ENCODE results near the gene MIB2.

MIB2 gene

DNA sequence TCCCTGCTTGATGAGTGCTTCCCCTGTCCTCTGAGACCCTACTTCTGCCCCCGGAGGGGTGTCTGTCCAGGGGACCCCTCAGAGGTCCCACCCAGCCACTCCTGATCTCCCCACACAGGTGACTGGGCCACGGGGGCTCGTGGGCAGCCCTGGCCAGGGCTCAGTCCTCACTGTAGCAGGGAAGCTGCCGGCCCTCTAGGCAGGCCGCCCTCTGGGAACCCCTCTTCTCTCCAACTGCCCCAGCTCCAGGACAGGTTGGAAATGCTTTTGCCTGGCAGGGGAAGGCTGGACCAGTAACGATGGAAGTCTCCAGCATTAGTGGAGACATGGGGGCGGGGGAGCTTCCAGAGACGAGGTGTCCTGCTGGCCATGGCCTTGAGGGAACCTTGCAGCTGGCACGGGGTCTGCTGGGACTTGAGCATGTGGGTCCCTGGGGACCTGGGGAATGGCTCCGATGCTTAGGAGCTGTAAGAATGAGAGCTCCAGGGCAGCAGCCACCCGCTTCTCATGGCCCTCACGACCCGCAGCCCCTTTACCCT is 12.3 kb upstream of the MIB2 start:
- no peak overlapping the region for H3K4me3 ChIP-seq (ENCODE audit: low read depth, low read length)
- TF ChIP-seq, protein P1, sequence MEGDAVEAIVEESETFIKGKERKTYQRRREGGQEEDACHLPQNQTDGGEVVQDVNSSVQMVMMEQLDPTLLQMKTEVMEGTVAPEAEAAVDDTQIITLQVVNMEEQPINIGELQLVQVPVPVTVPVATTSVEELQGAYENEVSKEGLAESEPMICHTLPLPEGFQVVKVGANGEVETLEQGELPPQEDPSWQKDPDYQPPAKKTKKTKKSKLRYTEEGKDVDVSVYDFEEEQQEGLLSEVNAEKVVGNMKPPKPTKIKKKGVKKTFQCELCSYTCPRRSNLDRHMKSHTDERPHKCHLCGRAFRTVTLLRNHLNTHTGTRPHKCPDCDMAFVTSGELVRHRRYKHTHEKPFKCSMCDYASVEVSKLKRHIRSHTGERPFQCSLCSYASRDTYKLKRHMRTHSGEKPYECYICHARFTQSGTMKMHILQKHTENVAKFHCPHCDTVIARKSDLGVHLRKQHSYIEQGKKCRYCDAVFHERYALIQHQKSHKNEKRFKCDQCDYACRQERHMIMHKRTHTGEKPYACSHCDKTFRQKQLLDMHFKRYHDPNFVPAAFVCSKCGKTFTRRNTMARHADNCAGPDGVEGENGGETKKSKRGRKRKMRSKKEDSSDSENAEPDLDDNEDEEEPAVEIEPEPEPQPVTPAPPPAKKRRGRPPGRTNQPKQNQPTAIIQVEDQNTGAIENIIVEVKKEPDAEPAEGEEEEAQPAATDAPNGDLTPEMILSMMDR (IDR thresholded peaks at IDR 0.05; ENCODE audit: insufficient read depth, low read depth, low read length, missing control alignments) = no peak
- no peak for DNase-seq (ENCODE audit: low read depth)

DNA sequence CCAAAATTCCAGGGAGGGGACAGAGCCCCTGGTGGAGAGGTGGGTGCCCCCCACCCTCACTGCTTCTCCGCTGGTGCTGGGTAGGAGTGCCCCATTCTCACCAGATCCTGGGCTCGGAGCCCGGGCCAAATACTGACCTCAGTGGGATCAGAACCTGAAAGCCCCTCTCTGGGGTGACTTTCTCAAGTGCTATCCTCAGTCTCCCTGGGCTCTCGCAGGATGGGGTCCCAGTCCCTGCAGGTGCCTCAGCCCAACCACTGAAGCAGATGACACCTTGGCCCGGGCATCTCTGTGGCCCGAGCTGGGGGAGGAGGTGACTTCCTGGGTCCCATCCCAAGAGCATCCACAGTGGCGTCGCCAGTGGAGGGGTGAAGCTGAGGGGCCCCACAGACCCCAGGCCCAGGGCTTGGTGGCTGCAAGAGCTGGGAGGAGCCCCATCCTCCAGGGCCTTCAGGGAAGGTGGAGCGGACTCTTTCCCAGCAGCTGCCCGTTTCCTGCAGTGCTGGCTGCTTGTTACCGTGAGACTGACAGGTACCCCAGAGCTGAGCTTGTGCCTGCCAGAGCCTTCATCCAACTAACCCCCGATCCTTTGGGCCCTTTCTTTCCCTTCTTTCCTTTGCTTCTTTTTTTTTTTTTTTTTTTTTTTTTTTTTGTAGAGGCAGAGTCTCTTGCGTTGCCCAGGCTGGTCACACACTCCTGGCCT is 11.5 kb upstream of the MIB2 start:
- TF ChIP-seq, protein P1 (IDR thresholded peaks at IDR 0.05; ENCODE audit: insufficient read depth, low read depth, low read length, missing control alignments) = no peak
- H3K4me3 ChIP-seq (ENCODE audit: low read depth, low read length) = no peak overlapping the region
- no peak for DNase-seq (ENCODE audit: low read depth)

DNA sequence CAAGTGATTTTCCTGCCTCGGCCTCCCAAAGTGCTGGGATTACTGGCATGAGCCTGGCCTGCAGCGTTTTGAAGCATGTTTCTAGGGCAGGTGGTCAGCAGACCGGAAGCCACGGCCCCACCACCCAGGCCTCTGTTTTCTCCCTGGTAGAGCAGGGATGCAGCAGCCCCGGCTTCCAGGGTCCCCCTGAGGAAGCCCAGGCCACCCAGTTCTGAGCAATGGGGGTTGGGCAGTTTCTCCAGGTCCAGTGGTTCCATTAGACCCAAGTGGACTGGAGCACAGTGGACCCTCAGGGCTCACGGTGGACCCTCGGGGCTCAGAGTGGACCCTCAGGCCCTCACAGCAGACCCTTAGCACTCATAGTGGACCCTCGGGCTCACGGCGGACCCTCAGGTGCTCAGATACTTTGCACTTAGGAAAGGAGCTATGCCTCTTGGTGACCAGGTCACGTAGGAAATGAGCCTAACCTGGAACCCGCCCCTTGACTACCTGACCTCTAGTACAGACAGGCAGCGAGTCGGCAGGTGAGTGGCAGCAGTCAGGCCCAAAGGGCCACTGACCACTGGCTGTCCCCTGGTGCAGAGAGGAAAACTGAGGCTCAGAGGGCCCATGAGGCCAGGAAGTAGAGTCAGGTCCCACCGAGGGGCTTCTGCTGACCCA is 10.8 kb upstream of the MIB2 start:
- H3K4me3 ChIP-seq (ENCODE audit: low read depth, low read length) = no peak overlapping the region
- no peak for DNase-seq (ENCODE audit: low read depth)
- TF ChIP-seq, protein P1 (IDR thresholded peaks at IDR 0.05; ENCODE audit: insufficient read depth, low read depth, low read length, missing control alignments) = no peak

DNA sequence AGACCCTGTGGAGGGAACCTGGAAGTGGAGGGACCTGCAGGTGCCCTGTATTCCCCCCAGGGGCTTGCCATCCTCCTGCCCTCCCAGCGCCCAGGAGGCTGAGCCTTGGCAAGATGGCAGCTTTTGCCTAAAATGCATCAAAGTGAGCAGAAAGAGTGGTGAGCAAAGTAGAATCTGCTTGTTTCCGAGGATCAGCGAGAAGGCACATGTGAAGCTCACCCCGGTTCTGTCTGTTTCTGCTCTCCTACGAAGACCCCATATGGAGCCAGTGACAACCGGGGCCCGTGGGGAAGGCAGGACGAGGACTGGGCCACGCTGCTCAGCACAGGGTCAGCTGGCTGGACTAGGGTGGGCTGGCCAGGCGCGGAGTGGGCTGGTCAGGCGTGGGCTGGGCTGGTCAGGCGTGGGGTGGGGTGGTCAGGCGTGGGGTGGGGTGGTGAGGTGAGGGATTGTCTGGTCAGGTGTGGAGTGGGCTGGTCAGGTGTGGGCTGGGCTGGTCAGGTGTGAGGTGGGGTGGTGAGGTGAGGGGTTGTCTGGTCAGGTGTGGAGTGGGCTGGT is 10.2 kb upstream of the MIB2 start:
- no peak for DNase-seq (ENCODE audit: low read depth)
- TF ChIP-seq, protein P1 (IDR thresholded peaks at IDR 0.05; ENCODE audit: insufficient read depth, low read depth, low read length, missing control alignments) = no peak
- no peak overlapping the region for H3K4me3 ChIP-seq (ENCODE audit: low read depth, low read length)

DNA sequence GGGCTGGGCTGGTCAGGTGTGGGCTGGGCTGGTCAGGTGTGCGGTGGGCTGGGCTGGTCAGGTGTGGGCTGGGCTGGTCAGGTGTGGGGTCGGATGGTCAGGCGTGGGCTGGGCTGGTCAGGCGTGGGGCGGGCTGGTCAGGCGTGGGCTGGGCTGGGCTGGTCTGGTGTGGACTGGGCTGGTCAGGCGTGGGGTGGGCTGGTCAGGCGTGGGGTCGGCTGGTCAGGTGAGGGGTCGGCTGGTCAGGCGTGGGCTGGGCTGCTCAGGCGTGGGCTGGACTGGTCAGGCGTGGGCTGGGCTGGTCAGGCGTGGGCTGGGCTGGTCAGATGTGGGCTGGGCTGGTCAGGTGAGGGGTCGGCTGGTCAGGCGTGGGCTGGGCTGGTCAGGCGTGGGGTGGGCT is 9.6 kb upstream of the MIB2 start:
- TF ChIP-seq, protein P1 (IDR thresholded peaks at IDR 0.05; ENCODE audit: insufficient read depth, low read depth, low read length, missing control alignments) = no peak
- H3K4me3 ChIP-seq (ENCODE audit: low read depth, low read length) = no peak overlapping the region
- no peak for DNase-seq (ENCODE audit: low read depth)

DNA sequence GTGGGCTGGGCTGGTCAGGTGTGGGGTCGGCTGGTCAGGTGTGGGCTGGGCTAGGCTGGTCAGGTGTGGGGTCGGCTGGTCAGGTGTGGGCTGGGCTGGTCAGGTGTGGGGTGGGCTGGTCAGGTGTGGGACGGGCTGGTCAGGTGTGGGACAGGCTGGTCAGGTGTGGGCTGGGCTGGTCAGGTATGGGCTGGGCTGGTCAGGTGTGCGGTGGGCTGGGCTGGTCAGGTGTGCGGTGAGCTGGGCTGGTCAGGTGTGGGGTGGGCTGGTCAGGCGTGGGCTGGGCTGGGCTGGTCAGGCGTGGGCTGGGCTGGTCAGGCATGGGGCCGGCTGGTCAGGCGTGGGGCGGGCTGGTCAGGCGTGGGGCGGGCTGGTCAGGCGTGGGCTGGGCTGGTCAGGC is 9.1 kb upstream of the MIB2 start:
- no peak overlapping the region for H3K4me3 ChIP-seq (ENCODE audit: low read depth, low read length)
- TF ChIP-seq, protein P1 (IDR thresholded peaks at IDR 0.05; ENCODE audit: insufficient read depth, low read depth, low read length, missing control alignments) = no peak
- no peak for DNase-seq (ENCODE audit: low read depth)

All from GM12865 (cell line).